GM21515 (cell line): ENCODE results near the gene MIEF1.

Experiments
- ATAC-seq: cut with Tn5 transposase; IDR thresholded peaks from one replicate; pipeline ENCODE4 v1.9.1; 2021; ENCODE audit not compliant: unreplicated experiment

Gene MIEF1

GRCh38 chr22:39502109-39502788, at the start of gene MIEF1:
Gene MIEF1, plus strand, starts transcription at chr22:39502290. Its CDS starts 9,005 bp downstream, at chr22:39511295.
- peak; percentile 78 for ATAC-seq

- ATAC-seq, result no peak
These were observed 49.4 kb upstream of the MIEF1 start for GRCh38 chr22:39452740-39453040.

DNA sequence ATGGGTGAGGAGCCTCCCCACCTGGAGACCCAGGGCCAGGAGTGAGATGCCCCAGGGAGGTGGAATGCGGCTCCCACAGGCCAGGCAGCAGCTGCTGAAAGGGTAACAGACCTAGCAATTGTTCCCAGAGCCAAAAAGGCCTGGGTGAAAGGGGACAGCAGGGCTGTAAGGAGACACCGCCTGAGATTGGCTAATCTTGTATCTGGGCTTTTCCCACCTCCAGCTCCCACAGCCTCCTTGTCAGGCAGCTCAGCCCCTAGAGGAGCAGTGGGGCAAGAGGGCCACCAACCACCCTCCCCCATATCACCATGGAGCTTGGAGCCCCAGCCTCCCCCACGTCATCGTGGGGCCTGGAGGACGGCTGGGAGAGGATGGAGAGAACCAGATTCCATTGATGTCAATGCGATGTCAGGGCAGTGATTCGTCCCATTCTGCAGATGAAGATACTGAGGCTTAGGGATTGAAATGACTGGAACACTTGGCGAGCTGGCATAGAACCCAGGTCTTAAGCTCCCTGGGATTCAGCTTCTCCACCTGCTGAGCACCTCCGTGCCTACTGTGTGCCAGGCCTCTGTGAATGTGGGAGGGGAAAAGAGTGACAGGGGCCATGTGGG, 48.2 kb upstream of the MIEF1 start:
- ATAC-seq, result no peak

GRCh38 chr22:39454385-39454871, 47.7 kb upstream of the MIEF1 start:
- no peak for ATAC-seq

- no peak for ATAC-seq
These were observed 45.4 kb upstream of the MIEF1 start, which contains the start of gene MGAT3 for GRCh38 chr22:39456522-39457197. Gene MGAT3, plus strand, starts transcription at chr22:39457012. Its CDS starts 30,336 bp downstream, at chr22:39487348.

GRCh38 chr22:39457198-39457555, 44.9 kb upstream of the MIEF1 start:
- ATAC-seq, result no peak

DNA sequence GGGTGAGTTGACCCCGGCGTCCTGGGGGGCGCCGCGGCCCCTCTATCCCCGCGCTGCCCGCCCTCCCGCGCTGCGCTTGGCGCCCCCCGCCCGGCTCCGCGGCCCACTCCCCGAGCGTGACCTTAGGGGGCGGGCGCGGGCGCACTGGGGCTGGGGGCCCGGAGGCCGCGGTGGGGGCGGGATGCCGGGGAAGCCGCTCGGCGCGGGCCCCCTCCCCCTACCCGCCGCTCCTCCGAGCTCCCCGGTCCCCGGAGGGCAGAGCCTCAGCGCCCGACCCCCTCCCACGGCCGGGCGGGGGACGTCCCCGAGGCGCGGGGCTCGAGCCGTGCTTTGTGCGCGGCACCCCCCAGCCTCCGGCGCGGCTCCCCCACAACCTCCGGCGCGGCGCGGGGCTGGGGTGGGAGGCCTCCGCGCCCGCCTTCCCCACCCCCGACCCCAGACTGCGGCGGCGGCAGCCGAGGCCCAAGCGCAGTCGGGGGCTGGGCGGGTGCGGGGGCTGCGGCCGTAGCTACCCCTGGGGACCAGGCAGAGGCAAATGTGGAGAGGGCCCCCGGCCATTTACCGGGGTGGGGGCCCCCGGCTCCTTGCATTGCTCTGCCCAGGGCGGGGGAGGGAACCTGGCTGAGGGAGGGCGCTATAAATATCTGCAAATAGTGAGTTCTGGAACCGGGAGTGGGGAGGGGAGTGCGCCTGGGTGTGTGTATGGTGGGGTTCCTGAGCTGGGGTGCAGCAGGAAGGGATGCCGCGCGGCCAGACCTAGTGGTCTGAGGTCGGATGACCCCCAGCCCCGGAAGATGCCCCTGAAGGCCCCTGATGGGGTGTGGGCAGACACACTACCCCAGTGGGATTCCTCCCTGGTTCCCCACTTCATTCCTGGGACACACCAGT, 44.3 kb upstream of the MIEF1 start:
- no peak for ATAC-seq

- no peak for ATAC-seq
These were observed 43.5 kb upstream of the MIEF1 start for GRCh38 chr22:39458444-39459083.

DNA sequence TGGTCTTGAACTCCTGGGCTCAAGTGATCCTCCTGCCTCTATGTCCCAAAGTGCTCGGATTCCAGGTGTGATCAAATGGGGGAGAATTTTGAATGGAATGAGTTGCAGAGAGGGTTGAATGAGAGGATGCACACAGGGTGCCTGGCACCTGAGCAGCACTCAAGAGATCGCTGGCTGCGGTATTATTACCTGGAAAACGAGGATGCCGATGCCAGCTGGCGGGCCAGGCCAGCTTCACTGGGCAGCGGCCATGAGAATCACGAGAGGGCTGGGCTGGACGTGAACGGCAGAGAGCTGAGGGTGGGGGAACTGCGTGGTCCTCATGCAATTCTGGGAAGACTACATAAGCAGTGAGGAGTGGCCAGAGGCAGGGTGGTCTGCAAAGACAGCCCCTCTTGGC, 42.4 kb upstream of the MIEF1 start:
- ATAC-seq, result no peak

DNA sequence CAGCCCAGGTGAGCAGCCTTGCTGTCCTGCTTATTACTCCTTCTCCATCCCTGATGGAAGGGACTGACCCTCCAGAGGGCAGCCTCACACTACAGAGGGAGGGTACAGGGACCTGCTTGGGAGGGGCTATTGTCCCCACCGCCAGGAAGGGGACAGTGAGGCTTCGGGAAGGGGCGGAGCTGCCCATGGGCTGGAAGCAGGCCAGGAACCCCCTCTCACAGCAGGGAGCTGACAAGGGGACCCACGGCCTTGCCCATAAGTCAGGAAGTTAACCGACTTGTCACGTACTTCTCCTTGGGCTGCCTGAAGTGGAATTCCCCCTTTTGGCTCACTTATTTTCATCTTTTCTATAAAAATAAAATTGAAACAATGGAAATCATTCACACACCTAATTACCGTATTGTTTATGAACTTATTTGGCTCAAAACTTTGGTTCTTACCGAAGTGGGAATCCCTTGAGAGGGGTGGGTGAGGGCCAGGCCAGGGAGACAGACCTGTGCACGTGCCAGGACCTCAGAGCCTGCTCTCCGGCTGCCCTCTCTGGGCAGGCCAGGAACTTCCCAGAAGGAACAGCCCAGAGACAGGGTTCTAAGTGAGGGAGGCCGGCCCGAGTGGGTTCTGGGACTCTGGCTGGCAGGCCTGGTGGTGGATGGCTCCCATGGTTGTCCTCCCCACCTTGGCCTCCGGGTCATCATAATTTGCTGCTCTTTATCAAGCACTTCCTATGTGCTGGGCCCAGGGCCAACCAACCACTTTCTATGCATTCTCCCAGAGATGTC, 39.5 kb upstream of the MIEF1 start:
- ATAC-seq, result no peak

DNA sequence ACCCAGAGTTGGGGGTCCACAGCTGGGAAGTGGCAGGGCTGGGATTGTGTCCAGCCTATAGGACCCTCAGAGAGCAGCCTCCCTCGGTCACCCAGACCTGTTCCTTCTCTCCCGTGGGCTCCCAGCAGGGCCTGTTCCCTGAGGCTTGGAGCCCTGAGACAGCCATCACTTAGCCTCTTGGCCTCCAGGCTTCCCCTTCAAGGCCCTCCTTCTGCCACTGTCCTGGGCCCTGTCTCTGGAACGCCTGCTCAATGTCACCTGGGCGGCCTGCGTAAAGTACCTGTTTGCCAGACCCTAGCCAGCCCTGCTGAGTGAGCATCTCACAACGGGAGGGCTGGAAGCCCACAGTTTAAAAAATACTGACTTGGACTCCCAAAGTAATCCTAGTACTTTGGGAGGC, 38.8 kb upstream of the MIEF1 start:
- no peak for ATAC-seq

- no peak for ATAC-seq
These were observed 38.1 kb upstream of the MIEF1 start for GRCh38 chr22:39463931-39464390.

DNA sequence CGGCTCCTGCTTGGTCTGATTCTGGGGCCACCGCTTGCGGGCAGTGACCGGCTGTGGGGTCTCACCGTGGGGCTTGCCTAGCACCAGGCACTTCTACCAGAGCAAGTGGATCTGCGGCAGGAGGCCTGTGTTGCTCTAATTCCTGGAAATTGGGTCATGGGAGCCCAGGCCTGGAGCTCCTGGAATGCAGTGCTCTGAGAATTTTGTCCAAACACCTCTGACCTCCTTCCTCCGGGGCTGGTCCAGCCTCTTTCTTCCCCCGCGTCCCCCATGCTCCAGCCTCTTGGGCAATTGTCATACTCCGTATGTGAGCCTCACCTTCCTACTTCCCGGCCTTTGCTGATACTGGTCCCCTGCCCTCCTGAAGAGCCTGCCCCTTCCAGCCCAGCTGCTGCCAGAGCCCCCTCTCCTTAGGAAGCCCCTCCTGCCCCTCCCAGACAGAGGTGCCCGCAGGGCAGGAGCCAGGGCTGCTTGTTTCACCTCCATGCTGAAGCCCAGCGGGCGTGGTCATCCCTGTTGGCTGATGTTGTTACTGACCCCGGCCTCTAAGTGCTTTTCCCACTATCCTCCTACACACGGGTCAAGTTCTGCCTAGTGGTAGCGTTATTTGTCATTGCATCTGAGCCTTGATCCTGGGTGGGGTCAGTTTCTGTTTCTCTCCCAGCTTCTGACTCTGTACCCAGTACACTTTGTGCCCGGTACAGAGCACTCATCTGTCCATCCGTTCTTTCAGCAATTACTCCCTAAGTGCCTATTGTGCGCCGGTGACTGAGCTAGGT, 35.7 kb upstream of the MIEF1 start:
- ATAC-seq, result no peak

GRCh38 chr22:39467390-39467895, 34.6 kb upstream of the MIEF1 start:
- no peak for ATAC-seq

- no peak for ATAC-seq
These were observed 33.4 kb upstream of the MIEF1 start for GRCh38 chr22:39468487-39469325.

DNA sequence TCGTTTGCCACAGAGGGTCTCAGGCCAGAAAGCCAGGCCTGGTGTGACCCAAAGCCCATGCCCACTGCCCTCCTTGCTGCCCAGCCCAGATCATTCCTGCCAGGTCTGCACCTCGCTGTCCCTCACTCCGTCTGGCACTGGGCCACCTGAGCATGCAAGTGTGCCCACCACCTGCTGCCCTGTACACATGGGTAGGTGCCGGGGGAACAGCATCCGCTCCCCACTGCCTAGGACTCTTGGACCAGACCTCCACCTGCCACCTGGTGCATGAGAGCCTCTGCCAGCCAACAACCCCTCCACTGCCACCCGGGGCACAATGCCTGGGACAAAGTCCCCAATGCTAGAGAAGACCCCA, 32.8 kb upstream of the MIEF1 start:
- ATAC-seq, result no peak

GRCh38 chr22:39469681-39470450, 32.2 kb upstream of the MIEF1 start:
- no peak for ATAC-seq
